H1 (cell line): Measurements from ENCODE around the gene MUC4. TPM values are rescaled to one million over a fixed set of nuclear protein-coding genes. Genes with fewer than 3 reads are reported as not detected.

Experiments
- CTCF ChIA-PET: fragments of 300-600 bp; sonication (Branson Sonifier 250); formaldehyde crosslinking; loops from one replicate; lab custom pipeline; 2021; ENCODE audit not compliant: partially characterized antibody; lab: Charles Lee
- POLR2A ChIA-PET: fragments of 300-600 bp; sonication (Branson Sonifier 250); formaldehyde crosslinking; loops from one replicate; lab custom pipeline; 2021; ENCODE audit warnings: inconsistent platforms; ENCODE audit not compliant: partially characterized antibody; lab: Charles Lee
- DNase-seq, 2 experiments: peaks; one replicate each; pipeline versions ENCODE4 v3.0.0 to v3.0.0-alpha.2; 2010 to 2022; ENCODE audit warnings: low spot score in 2 of 2, low read depth in 1 of 2, mixed read lengths in 1 of 2
- FAIRE-seq: peaks from 2 replicates; lab custom pipeline; 2011; peaks lifted over from hg19 to GRCh38; lab: Jason Lieb, UNC
- H2AFZ ChIP-seq: 2 replicates; pipeline ENCODE4 v1.8.1; 2012; ENCODE audit warnings: low read length, inconsistent platforms
- H2AK5ac ChIP-seq: 2 replicates; pipeline ENCODE4 v1.6.1; 2013; ENCODE audit warnings: low read depth, low read length
- H2BK120ac ChIP-seq: replicated peaks from 2 replicates; pipeline ENCODE3; 2013; ENCODE audit warnings: low read depth, low read length, inconsistent platforms
- H2BK12ac ChIP-seq: 2 replicates; pipeline ENCODE4 v1.6.1; 2013; ENCODE audit warnings: low read depth, low read length
- H2BK15ac ChIP-seq: 2 replicates; pipeline ENCODE4 v1.6.1; 2013; ENCODE audit warnings: low read length
- H2BK20ac ChIP-seq: 2 replicates; pipeline ENCODE4 v1.6.1; 2013; ENCODE audit warnings: low read length
- H2BK5ac ChIP-seq: 2 replicates; pipeline ENCODE4 v1.6.1; 2013; ENCODE audit warnings: low read depth, low read length
- H3K14ac ChIP-seq: 2 replicates; pipeline ENCODE4 v1.6.1; 2013; ENCODE audit warnings: inconsistent platforms; ENCODE audit not compliant: insufficient read length
- H3K18ac ChIP-seq: 2 replicates; pipeline ENCODE4 v1.6.1; 2013; ENCODE audit warnings: low read length; ENCODE audit errors: extremely low read depth
- H3K23ac ChIP-seq: 2 replicates; pipeline ENCODE4 v1.6.1; 2013; ENCODE audit warnings: inconsistent platforms; ENCODE audit not compliant: insufficient read length
- H3K23me2 ChIP-seq: 2 replicates; pipeline ENCODE4 v1.6.1; 2013; ENCODE audit warnings: low read depth, low read length
- H3K27ac ChIP-seq: 2 replicates; pipeline ENCODE4 v1.6.1; 2011; ENCODE audit warnings: low read depth, low read length, inconsistent platforms
- H3K27me3 ChIP-seq, 4 experiments: replicated peaks in 1 of 4; 1 replicate in 1 of 4; 2 replicates in 3 of 4; pipeline versions ENCODE4 v1.6.1 to v1.8.1; 2011 to 2013; ENCODE audit warnings: low read length in 3 of 4, mild to moderate bottlenecking in 3 of 4, inconsistent platforms in 2 of 4, mixed read lengths in 2 of 4, moderate library complexity in 1 of 4; ENCODE audit not compliant: control insufficient read depth in 3 of 4, insufficient read depth in 3 of 4; ENCODE audit errors: extremely low read depth in 1 of 4
- H3K36me3 ChIP-seq, 4 experiments: 2 replicates each; pipeline versions ENCODE4 v1.6.1 to v1.8.1; 2011 to 2013; ENCODE audit warnings: mild to moderate bottlenecking in 4 of 4, low read length in 3 of 4, moderate library complexity in 2 of 4, control low read depth in 1 of 4, inconsistent platforms in 1 of 4; ENCODE audit not compliant: insufficient read depth in 4 of 4, control insufficient read depth in 2 of 4
- H3K4ac ChIP-seq: replicated peaks from 2 replicates; pipeline ENCODE3; 2013; ENCODE audit warnings: low read length, low read depth, mixed read lengths, inconsistent platforms; ENCODE audit not compliant: insufficient read length
- H3K4me1 ChIP-seq, 4 experiments: replicated peaks in 1 of 4; 1 replicate in 1 of 4; 2 replicates in 3 of 4; pipeline versions ENCODE4 v1.6.1 to v1.8.1; 2011 to 2013; ENCODE audit warnings: low read length in 3 of 4, inconsistent platforms in 2 of 4, mixed read lengths in 1 of 4; ENCODE audit not compliant: insufficient read depth in 4 of 4, control insufficient read depth in 3 of 4
- H3K4me2 ChIP-seq, 2 experiments: 2 replicates each; pipeline versions ENCODE4 v1.6.1 to v1.8.1; 2011 to 2013; ENCODE audit warnings: low read depth in 2 of 2, low read length in 2 of 2, control low read depth in 1 of 2, inconsistent platforms in 1 of 2, mild to moderate bottlenecking in 1 of 2; ENCODE audit not compliant: insufficient read depth in 1 of 2
- H3K4me3 ChIP-seq, 4 experiments: fragments of 200-600, 300-600 bp in 1 of 4; sonication (generic), shearing (Covaris generic), sonication (Bioruptor Twin) in 1 of 4; 2 replicates each; pipeline versions ENCODE4 v1.5.1 to v1.8.1; 2011 to 2016; ENCODE audit warnings: low read length in 4 of 4, low read depth in 3 of 4, control low read depth in 2 of 4, inconsistent platforms in 2 of 4, mild to moderate bottlenecking in 2 of 4, mixed read lengths in 1 of 4, moderate library complexity in 1 of 4; ENCODE audit not compliant: insufficient read depth in 2 of 4; ENCODE audit errors: extremely low read depth in 1 of 4
- H3K56ac ChIP-seq: replicated peaks from 2 replicates; pipeline ENCODE3; 2013; ENCODE audit warnings: low read depth, mild to moderate bottlenecking, mixed read lengths, low read length, inconsistent platforms; ENCODE audit not compliant: insufficient read length
- H3K79me1 ChIP-seq: 2 replicates; pipeline ENCODE4 v1.6.1; 2013; ENCODE audit warnings: low read depth, low read length, control low read depth
- H3K79me2 ChIP-seq, 2 experiments: 2 replicates each; pipeline versions ENCODE4 v1.6.1 to v1.8.1; 2012 to 2013; ENCODE audit warnings: low read length in 2 of 2, mild to moderate bottlenecking in 2 of 2, inconsistent platforms in 1 of 2; ENCODE audit not compliant: insufficient read depth in 2 of 2, control insufficient read depth in 1 of 2
- H3K9ac ChIP-seq, 4 experiments: replicated peaks in 1 of 4; 1 replicate in 1 of 4; 2 replicates in 3 of 4; pipeline versions ENCODE4 v1.6.1 to v1.8.1; 2011 to 2013; ENCODE audit warnings: low read depth in 3 of 4, low read length in 3 of 4, control low read depth in 2 of 4, mild to moderate bottlenecking in 2 of 4, moderate library complexity in 2 of 4, inconsistent platforms in 1 of 4; ENCODE audit errors: extremely low read depth in 1 of 4
- H3K9me3 ChIP-seq, 2 experiments: 2 replicates each; pipeline versions ENCODE4 v1.6.1 to v1.8.1; 2012 to 2013; ENCODE audit warnings: mild to moderate bottlenecking in 2 of 2, moderate library complexity in 2 of 2, control low read depth in 1 of 2, inconsistent platforms in 1 of 2, low read depth in 1 of 2, low read length in 1 of 2, mixed read lengths in 1 of 2; ENCODE audit not compliant: insufficient read depth in 2 of 2
- H4K20me1 ChIP-seq, 2 experiments: replicated peaks in 1 of 2; 2 replicates each; pipeline versions ENCODE3 to v1.8.1; 2011 to 2013; ENCODE audit warnings: inconsistent platforms in 2 of 2, low read length in 2 of 2, mild to moderate bottlenecking in 1 of 2; ENCODE audit not compliant: insufficient read depth in 2 of 2, control insufficient read depth in 1 of 2
- H4K5ac ChIP-seq: 2 replicates; pipeline ENCODE4 v1.6.1; 2013; ENCODE audit warnings: low read length, low read depth, mixed read lengths, inconsistent platforms; ENCODE audit not compliant: insufficient read length
- H4K8ac ChIP-seq: 2 replicates; pipeline ENCODE4 v1.8.0; 2013; ENCODE audit warnings: mild to moderate bottlenecking, moderate library complexity, low read length, inconsistent platforms; ENCODE audit not compliant: insufficient read depth; ENCODE audit errors: extremely low read depth
- H4K91ac ChIP-seq: replicated peaks from 2 replicates; pipeline ENCODE3; 2013; ENCODE audit warnings: low read length, mixed read lengths, inconsistent platforms; ENCODE audit not compliant: insufficient read length
- EGR1 ChIP-seq: IDR thresholded peaks from 2 replicates; pipeline ENCODE4 v1.6.1; 2011; ENCODE audit warnings: low read depth, low read length, borderline replicate concordance
- HDAC6 ChIP-seq: IDR thresholded peaks from one replicate; pipeline ENCODE4 v1.7.1; 2012; ENCODE audit warnings: low read depth, mild to moderate bottlenecking, inconsistent platforms, low read length, moderate library complexity
- JUND ChIP-seq: IDR thresholded peaks from 2 replicates; pipeline ENCODE4 v1.6.1; 2011; ENCODE audit warnings: mild to moderate bottlenecking, improper control_type of control experiment, low read length
- NRF1 ChIP-seq: IDR thresholded peaks from 2 replicates; pipeline ENCODE4 v1.6.1; 2011; ENCODE audit warnings: mild to moderate bottlenecking, low read depth, low read length, improper control_type of control experiment
- POLR2AphosphoS5 ChIP-seq: IDR thresholded peaks from 2 replicates; pipeline ENCODE4 v1.6.1; 2011; ENCODE audit warnings: low read depth, low read length
- RAD21 ChIP-seq, 2 experiments: IDR thresholded peaks in 1 of 2; conservative IDR thresholded peaks in 1 of 2; 2 replicates each; pipeline ENCODE4 v1.6.1; 2011; ENCODE audit warnings: low read depth in 2 of 2, low read length in 2 of 2, improper control_type of control experiment in 1 of 2, inconsistent platforms in 1 of 2, mild to moderate bottlenecking in 1 of 2, moderate library complexity in 1 of 2
- RFX5 ChIP-seq: IDR thresholded peaks from 2 replicates; pipeline ENCODE4 v1.6.1; 2011; ENCODE audit warnings: low read depth, low read length, improper control_type of control experiment, borderline replicate concordance
- SP4 ChIP-seq: IDR thresholded peaks from 2 replicates; pipeline ENCODE4 v1.6.1; 2012; ENCODE audit warnings: low read length, inconsistent platforms
- SRF ChIP-seq: IDR thresholded peaks from 2 replicates; pipeline ENCODE4 v1.6.1; 2011; ENCODE audit warnings: mild to moderate bottlenecking, low read depth, low read length, moderate library complexity
- WGBS, 2 experiments: shearing (Covaris generic) in 1 of 2; methylation state at CpG; one replicate each; pipeline versions ENCODE4 v1.1.6 to v1.1.7; 2013 to 2015; ENCODE audit warnings: low lambda C conversion rate in 2 of 2, mixed read lengths in 2 of 2, inconsistent platforms in 1 of 2, low coverage in 1 of 2, missing lambda C conversion rate in 1 of 2; ENCODE audit not compliant: insufficient replicate concordance in 2 of 2, insufficient coverage in 1 of 2, insufficient read length in 1 of 2; ENCODE audit errors: extremely low coverage in 1 of 2, missing lambda C conversion rate in 1 of 2; 5-methylcytosine and 5-hydroxymethylcytosine counted together
- polyA plus RNA-seq, 7 experiments: library from polyadenylated mRNA; depleted of rRNA in 3 of 7; stranded (reverse) in 5 of 7; unstranded in 2 of 7; fragments of >200 nt in 5 of 7; fragments of 200-250 nt in 2 of 7; gene quantifications; 1 replicate in 5 of 7; 2 replicates in 1 of 7; 4 replicates in 1 of 7; pipeline versions ENCODE4 v1.2.1 to v1.2.3, GENCODE V29; 2011 to 2013; ENCODE audit warnings: missing spikeins in 2 of 7, mixed read lengths in 2 of 7
- total RNA-seq: library from RNA; stranded (reverse); fragmentation: NEBNext Ultra II Directional; extraction: Animal tissue kit (Norgen Biotek cat#: 25700); gene quantifications from 2 replicates; pipeline ENCODE4 v1.2.1, GENCODE V29; 2021
- TF ChIP-seq, protein P1 (sequence below): IDR thresholded peaks from 2 replicates; pipeline ENCODE4 v1.6.1; 2012; ENCODE audit warnings: inconsistent platforms

Gene MUC4
- total and polyA plus RNA-seq, 2 of the 8 experiments (the other 6 are each of a cell fraction or from before 2014, with no cell fraction given), result 0.89 to 2.0 TPM

DNA sequence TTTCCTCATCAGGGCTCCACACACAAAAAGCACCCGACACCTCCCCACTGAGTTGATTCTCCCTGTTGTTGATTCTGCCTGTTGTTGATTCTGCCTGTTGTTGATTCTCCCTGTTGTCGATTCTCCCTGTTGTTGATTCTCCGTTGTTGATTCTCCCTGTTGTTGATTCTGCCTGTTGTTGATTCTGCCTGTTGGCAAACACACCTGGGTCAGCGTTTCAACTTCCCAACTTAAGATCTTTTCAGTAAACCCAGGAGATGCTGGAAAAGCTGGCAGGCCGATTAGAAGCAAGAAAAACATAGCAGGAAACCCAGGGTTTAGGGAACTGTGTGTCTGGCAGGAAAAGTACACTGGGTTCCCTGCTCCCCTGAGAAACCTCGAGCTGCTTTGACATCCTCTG lies 48.7 kb upstream of the MUC4 start:
- no peak overlapping the region for H3K4me3 ChIP-seq
- DNase-seq (no peak), FAIRE-seq (no peak)
- H2BK20ac ChIP-seq, result no peak overlapping the region
- H3K79me2 ChIP-seq, result no peaks in the 10 kb centered on the region
- H3K56ac ChIP-seq, result no peak overlapping the region
- no peak overlapping the region for H2BK120ac ChIP-seq
- no peak overlapping the region for H3K27ac ChIP-seq
- H4K8ac ChIP-seq, result no peak overlapping the region
- H2AFZ ChIP-seq, result no peak overlapping the region
- H2AK5ac ChIP-seq, result no peak overlapping the region; the same call in 1 of the 2 replicates
- no peak overlapping the region for H3K23ac ChIP-seq
- CTCF ChIA-PET, result interaction anchor here (0.9 to 16.5 kb wide), 9 partner anchors 8 to 1363 kb away, joined by 3 to 499 read pairs (median 6); no protein-coding TSS in a partner anchor
- H3K23me2 ChIP-seq, result no peaks in the 10 kb centered on the region
- H2BK15ac ChIP-seq, result no peak overlapping the region
- no peak overlapping the region for H3K4me2 ChIP-seq
- no peaks in the 10 kb centered on the region for H3K79me1 ChIP-seq
- no peaks in the 10 kb centered on the region; a peak in 1 of 7 replicates for H3K27me3 ChIP-seq
- H2BK5ac ChIP-seq, result no peak overlapping the region
- no peaks in the 10 kb centered on the region; a peak in 2 of 7 replicates for H3K4me1 ChIP-seq
- no peaks in the 10 kb centered on the region for H3K36me3 ChIP-seq
- POLR2A ChIA-PET, result interaction anchor here (1.6 to 1.7 kb wide), 2 partner anchors 31 to 54 kb away, joined by 5 read pairs; no protein-coding TSS in a partner anchor
- H2BK12ac ChIP-seq, result no peak overlapping the region
- H3K14ac ChIP-seq, result no peak overlapping the region
- H3K9me3 ChIP-seq, result no peaks in the 10 kb centered on the region
- WGBS, 2 experiments, result 85% methylated on average over 6 of the region's 6 CpGs; no CpG with 5 or more reads in 1 of the 2 experiments
- H4K91ac ChIP-seq, result no peak overlapping the region
- H3K18ac ChIP-seq, result no peak overlapping the region
- TF ChIP-seq HDAC6, result no peak
- no peak for TF ChIP-seq RFX5
- TF ChIP-seq JUND, result no peak
- TF ChIP-seq POLR2AphosphoS5, result no peak
- TF ChIP-seq EGR1, result no peak
- TF ChIP-seq, protein P1, sequence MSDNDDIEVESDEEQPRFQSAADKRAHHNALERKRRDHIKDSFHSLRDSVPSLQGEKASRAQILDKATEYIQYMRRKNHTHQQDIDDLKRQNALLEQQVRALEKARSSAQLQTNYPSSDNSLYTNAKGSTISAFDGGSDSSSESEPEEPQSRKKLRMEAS, result no peak
- no peak for TF ChIP-seq RAD21 (IDR thresholded peaks at IDR 0.05 in 1 of 2, conservative IDR thresholded peaks at IDR 0.05 in 1 of 2; ENCODE audit: low read depth in 2 of 2, low read length in 2 of 2)
- TF ChIP-seq NRF1, result no peak
- TF ChIP-seq SP4, result no peak
- TF ChIP-seq SRF, result no peak
- no peak overlapping the region for H3K4ac ChIP-seq
- no peaks in the 10 kb centered on the region for H4K20me1 ChIP-seq
- no peak overlapping the region for H3K9ac ChIP-seq
- H4K5ac ChIP-seq, result no peak overlapping the region
